ENCODE results near the gene RIT1. TPM values are rescaled to one million over a fixed set of nuclear protein-coding genes. Genes with fewer than 3 reads are reported as not detected.

The RIT1 gene, protein sequence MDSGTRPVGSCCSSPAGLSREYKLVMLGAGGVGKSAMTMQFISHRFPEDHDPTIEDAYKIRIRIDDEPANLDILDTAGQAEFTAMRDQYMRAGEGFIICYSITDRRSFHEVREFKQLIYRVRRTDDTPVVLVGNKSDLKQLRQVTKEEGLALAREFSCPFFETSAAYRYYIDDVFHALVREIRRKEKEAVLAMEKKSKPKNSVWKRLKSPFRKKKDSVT
- total RNA-seq: 33.4 and 49.2 TPM in 2 replicates

DNA sequence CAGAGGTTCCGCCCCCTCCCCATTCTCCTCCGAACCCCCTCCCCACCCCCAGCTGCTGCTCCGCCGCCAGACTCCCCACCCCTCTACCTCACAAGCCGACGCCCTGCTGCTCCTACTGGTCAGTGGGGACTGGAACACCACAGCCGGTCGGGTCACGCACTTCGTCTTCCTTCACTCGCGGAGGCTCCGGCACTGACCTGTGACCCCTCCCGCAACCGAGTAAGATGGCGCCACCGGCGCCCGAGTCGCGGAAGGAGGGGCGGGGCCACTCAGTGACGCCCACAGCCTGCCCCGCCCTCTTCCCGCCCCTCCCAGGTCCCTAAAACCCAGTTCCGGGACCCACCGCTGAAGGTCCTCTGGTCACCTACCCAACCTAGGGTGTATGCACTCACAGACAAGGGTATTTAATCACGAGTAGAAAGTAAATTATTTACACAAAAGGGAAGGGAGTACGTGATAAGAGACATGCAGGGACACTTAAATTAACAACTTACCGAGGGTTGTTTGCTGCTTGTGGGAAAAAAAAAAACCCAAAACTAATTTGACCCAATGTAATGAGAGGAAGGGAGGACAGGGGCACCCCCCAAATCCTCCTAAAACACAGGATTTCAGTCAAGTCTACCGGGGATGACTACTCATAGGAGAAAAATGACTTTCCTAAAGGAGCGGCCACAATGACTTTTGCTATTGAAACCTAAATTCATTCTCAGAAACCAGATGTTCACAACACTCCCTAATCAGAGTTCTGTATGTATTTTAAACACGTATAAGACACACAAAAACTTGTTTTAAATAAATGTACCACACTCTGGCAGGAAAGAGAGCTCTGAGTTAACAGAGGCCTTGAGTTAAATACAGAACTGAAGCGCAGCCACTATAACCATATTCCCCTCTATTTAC lies at the start of gene RIT1:
TSS of gene RIT1 (minus strand) at position 194 of the 900 bp plus-strand sequence. CDS start 588 bp downstream, outside the sequence.

DNA sequence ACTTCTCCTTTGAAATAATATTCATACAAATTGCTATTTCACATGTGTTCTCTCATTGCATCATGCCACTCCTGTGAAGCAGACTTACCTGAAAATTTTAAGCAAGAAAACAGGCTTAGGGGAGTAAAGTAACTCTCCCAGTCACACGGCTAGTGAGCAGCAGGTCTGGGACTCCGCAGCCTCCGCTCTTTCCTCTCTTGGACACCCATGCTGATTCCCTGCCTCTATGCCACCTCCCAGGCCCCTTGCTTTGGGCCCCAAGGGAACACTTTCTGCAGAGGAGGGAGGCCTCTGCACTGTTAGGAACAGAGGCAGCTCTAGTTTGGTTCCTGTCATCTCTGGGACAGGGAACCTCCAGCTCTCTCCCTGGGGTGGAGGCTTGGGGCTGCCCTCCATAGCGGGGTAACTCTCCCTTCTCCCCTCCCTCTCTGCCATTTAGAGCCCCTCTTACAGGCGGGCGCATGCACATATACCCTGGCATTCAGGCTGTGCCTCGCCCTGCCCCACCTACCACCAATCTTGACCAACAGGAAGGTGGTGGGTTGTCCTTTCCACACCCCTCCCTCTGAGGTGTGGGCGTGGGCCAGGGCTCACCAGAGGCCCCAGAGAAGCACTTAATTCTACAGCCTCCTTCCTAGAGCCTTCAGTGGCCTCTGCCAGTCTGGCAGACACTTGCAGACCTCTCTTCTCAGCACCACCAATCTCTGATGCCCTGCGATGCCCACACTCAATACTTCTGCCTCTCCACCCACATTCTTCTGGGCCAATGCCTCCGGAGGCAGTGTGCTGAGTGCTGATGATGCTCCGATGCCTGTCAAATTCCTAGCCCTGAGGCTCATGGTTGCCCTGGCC lies 30.1 kb upstream of the RIT1 start, which contains the start of gene RXFP4:
TSS of gene RXFP4 (plus strand) at position 646 of the 852 bp plus-strand sequence. CDS start at position 718, 72 bp downstream.

DNA sequence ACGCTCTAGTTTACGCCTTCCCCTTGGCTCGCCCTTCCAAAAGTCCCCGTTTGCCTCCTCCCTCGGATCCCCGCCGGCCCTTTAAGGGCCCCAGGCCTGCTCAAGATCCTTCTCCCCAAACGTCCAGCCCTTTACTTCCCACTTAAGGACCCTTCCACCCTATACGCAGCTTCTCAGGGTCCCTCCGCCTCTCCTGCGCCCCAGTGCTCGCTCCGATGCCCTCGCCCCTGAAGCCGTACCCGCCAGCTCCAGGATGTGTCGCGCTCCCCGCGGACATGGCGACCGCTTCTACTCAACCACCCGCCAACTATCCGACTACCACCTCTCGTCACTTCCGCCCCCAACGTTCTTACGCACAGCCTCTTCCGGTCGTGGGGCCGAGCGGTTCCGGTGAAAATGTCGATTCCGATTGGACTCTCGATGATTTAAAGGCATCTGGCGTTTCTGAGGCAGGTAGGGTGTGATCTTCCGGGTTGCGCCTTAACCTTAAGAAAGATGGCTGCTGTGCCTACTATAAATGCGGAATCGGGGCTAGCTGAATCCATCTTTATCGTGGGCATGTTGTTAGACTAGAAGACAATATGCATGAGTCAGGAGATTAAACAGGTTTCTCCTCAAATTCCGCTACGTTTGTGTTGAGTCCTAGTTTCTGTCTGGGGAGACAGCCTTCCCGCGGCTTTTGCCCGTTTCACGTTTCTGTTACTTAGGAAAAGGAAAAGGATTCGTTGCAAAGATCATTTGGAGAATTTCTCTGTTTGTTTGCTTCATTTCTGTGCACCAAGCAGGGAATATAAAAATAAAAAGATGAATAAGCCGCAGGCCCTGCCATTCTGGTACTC lies 23.2 kb upstream of the RIT1 start, which contains the start of gene KHDC4:
TSS of gene KHDC4 (minus strand) at position 317 of the 839 bp plus-strand sequence. CDS start at position 277, 40 bp downstream.

DNA sequence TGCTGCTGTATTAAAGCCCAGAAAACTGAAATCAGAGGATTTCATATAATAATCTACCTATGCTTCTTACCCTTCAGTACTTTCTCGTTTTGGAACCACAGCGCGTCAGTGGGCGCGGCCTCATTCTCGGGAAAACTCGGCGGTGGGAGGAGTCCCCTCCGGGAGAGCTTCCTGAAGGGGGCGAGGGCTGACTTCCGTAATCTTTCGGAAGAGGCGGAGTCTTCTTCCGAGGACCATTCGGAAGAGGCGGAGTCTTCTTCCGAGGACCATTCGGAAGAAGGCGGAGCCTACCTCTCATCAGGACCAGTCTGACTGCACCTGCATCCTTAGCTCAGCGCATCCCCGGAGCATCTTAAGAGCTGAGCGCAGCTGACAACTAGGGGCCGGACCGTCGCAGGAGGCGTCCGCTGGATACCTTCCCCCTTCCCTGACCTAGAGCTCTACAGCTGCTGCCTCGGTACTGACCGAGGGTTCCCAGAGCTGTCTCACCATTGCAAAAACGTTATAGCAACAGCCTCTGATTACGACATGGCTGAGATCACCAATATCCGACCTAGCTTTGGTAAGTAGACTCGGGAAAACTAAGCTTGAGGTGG lies 51.8 kb downstream of the RIT1 start, which contains the start of gene SYT11:
TSS of gene SYT11 (plus strand) at position 334 of the 596 bp plus-strand sequence. CDS start at position 529, 195 bp downstream.

DNA sequence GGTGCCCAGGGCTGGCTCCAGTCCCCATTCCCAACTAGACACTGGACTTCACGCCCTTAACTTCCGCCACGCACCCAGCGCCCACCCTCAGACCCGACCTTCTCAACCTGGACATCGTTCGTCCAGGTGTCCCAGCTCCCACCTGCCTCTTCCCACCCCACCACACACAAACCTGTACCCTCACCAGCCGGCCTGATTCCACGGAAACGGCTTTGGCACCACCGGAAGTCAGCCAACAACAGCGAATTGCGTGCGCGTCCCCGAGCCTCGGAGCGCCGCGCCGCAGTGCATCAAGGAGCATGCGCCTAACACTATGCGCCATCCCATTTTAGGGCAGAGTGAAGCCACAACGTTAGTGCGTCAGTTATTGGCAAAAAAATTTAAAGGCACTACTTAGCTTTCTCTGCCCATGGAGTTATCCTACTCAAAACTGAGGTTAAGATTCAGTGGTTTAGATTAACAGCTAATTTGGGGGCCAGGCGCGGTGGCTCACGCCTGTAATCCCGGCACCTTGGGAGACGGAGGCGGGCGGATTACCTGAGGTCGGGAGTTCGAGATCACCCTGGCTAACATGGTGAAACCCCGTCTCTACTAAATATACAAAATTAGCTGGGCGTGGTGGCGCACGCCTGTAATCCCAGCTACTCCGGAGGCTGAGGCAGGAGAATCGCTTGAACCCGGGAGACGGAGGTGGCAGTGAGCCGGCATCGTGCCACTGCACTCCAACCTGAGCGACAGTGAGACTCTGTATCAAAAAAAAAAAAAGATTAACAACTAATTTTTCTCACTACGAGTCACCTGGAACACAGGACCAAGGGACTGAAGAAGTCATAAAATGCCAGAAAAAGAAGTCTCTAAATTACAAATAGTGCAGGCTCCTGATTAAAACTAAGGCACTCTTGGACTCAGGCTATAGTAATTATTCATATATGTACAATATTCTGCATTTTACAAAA lies 53.9 kb downstream of the RIT1 start, which contains the start of gene GON4L:
TSS of gene GON4L (minus strand) at position 240 of the 956 bp plus-strand sequence. CDS start 3,434 bp downstream, outside the sequence.

Other genes with a start within 250 kb of the RIT1 start
- 43.5 and 74.8 TPM in 2 replicates for gene YY1AP1, start 222.6 kb downstream of the RIT1 start, total RNA-seq
- 62.5 and 96.4 TPM in 2 replicates for gene DAP3, start 222.3 kb downstream of the RIT1 start, total RNA-seq
- gene GON4L, start 54.1 kb downstream of the RIT1 start, total RNA-seq: 30.8 and 34.9 TPM in 2 replicates
- 50.8 and 57.1 TPM in 2 replicates for gene SYT11, start 51.8 kb downstream of the RIT1 start, total RNA-seq
- 23.1 and 26.5 TPM in 2 replicates for gene KHDC4, start 23.1 kb upstream of the RIT1 start, total RNA-seq
- gene RXFP4, start 30.3 kb upstream of the RIT1 start, total RNA-seq: not detected in 2 replicates
- 109 and 173 TPM in 2 replicates for gene ARHGEF2, start 67.2 kb upstream of the RIT1 start, total RNA-seq
- gene SSR2, start 109.6 kb upstream of the RIT1 start, total RNA-seq: 512 and 711 TPM in 2 replicates
- 10.9 and 12.9 TPM in 2 replicates for gene UBQLN4, start 142.4 kb upstream of the RIT1 start, total RNA-seq
- gene LAMTOR2, start 143.4 kb upstream of the RIT1 start, total RNA-seq: 49.6 and 72.1 TPM in 2 replicates
- not detected in 2 replicates for gene RAB25, start 149.8 kb upstream of the RIT1 start, total RNA-seq
- 0.73 and 2.0 TPM in 2 replicates for gene MEX3A, start 171.1 kb upstream of the RIT1 start, total RNA-seq
- gene LMNA, start 203.4 kb upstream of the RIT1 start, total RNA-seq: 2,363 and 2,796 TPM in 2 replicates
- gene SEMA4A, start 242.2 kb upstream of the RIT1 start, total RNA-seq: 1.7 and 1.8 TPM in 2 replicates

Data from smooth muscle cell of trachea (primary cell).